ENCODE data around the gene RAD1.

RAD1 gene

GRCh38 chr5:34914671-34915138 is 599 bp downstream of the RAD1 start:
- no peak for DNase-seq

DNA sequence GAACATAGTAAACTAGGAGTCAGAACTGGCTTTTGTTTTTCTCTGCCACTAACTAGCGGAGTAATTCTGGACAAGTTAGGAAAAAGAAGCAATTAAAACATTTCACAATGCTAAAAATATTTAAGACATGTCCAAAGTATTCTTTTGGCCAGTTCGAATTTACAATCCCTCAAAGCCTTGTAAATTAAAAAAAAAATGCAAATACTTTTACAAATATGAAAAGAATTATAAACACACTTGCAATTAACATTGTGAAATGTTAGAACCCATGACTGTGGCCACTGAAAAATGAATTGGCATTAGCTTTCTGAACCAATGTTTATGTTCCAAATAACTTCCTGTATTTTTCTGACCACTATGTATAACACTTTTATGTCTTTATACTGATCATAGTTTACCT is 2.2 kb downstream of the RAD1 start:
- DNase-seq: no peak

GRCh38 chr5:34905564-34905963 is 9.7 kb downstream of the RAD1 start:
- no peak for DNase-seq

DNA sequence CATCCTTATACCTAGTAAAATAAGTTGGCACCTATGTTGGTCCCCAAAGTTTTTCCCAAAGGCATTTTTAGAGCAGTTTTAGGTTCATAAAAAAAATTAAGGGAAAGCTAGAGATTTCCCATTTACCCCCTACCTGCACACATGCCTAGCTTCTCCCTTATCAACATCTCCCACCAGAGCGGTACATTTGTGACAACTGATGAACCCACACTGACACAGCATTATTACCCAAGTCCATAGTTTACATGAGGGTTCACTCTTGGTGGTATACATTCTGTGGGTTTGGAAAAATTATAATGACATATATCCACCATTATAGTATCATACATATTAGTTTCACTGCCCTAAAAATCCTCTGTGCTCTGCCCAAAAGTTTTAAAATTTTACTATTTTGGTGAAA is 12.0 kb downstream of the RAD1 start:
- DNase-seq: no peak

DNA sequence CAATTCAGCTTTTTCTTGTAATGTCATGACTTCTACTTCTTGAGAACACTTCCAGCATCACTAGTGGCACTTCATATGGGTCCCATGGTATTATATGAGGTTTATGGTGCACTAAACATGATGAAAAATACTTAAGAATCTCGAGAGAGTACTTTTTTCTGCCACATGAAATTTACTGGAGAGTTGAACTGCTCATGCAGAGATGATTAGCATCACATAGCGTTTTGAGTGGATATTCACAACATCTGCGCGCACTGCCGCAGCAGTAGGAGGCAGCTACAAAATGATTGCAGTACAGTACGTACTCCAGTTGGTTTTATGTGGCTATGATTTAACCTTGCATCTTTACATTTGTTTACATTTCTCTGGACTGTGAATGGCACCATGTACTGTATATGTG is 14.7 kb downstream of the RAD1 start:
- DNase-seq: no peak

- no peak for DNase-seq
Observed at GRCh38 chr5:34899066-34899465, 16.2 kb downstream of the RAD1 start.

GRCh38 chr5:34898258-34898895 is 16.9 kb downstream of the RAD1 start:
- peak; percentile 29 for DNase-seq

GRCh38 chr5:34897646-34898045 is 17.7 kb downstream of the RAD1 start:
- no peak for DNase-seq

- no peak for DNase-seq
Observed at GRCh38 chr5:34895641-34896419, 19.5 kb downstream of the RAD1 start.

DNA sequence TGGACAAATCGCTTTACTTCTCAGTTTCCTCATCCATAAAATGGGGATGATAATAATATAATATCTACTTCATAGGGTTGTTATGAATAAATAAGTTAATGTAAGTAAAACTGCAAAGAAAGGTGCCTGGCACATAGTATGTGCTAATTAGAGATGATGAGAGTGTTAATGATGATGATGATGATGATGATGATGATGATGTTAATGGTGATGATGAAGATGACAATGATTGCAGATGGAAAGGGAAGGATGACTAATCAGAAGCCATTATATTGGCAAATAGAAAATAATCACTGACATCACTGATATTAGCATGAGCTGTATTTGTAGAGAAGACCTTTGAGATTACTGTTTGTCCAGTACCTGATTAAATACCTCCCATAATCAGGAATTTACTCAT is 20.6 kb downstream of the RAD1 start:
- DNase-seq: no peak

- no peak for DNase-seq
Observed at GRCh38 chr5:34892414-34892813, 22.9 kb downstream of the RAD1 start.

DNA sequence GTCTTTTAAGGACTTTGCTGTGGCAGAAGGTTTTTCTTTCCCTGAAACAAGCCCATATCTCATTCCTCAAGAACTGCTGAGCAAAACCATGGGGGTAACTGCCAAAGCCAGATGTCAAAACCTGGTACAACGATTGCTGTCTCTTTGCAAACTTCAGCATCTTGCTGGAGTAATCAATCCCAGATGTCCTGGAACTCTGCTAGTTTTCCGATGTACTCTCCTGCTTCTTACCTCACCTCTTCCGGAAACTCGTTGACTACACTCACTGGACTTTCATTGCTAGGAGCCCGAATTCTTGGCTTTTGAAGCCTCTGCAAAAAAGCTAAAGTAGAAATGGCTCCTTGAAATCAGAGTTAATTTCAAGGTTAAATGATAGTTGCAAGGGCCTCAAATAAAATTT is 23.3 kb downstream of the RAD1 start:
- no peak for DNase-seq

- DNase-seq: no peak
Observed at GRCh38 chr5:34889394-34889793, 25.9 kb downstream of the RAD1 start.

DNA sequence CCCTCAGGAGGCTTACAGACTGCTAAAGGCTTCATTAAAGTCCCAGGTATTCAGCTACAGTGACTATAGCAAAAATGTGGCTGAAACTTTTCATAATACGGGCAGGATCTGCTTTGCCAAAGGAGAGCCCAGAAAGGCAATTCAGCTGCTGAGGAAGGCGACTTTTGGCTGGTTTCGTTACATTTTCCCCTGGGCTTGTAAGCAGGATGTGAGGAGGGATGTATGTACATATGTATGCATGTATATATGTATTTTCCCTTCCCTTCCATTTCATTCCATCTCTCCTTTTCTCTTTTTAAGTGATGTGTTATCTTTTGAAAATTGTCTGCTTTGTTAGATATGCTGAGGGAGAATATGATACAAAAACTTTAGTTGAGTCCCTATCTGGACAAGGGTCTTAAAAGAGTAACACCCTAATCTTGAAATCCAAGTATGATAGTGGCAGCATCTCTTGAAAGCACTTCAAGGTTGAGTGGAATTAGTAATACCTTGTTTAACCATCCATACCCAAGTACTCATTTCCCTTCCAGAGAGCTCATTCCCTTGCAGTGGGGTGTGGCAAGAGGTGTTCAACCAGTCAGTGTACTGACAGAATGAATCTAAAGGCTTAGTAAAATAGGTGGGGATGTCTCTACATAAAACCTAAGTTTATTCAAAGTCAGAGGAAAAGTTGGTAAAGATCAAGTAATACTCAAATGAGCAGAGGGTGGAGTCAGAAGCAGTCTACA is 28.7 kb downstream of the RAD1 start:
- DNase-seq: no peak

DNA sequence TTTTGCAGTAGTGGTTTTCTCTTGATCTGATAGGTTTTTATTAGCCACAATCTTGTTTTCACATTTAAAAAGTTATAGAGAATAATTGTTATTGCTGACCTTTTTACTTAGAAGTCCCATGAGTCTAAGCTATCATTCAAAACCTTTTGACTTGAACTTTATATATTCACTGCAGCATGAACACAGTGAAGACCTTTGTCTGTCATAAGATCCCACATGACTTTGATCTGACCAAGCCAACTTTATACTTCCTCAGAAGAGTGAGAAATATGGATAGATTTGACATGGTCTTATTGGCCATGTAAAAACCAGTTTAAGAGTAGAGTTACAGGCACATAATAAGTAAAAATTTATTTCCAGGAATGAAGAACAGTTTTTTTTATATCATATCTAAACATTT is 34.1 kb downstream of the RAD1 start:
- DNase-seq: no peak

GRCh38 chr5:34876275-34876674 is 39.0 kb downstream of the RAD1 start:
- no peak for DNase-seq

DNA sequence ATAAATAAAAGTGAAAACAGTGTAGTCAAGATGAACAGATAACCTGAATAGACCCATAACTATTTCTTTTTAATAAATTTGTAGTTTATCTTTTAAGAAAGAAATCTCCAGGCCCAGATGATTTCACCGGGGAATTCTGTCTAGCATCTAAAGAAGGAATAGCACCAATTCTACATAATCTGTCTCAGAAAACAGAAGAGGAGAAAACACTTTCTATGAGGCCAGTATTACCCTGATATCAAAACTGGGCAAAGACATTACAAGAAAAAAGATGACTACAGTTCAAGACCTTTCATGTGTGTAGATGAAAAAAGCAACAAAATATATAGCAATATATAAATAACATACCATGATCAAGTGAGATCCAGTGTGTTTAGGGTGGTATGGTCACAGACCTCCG is 44.9 kb downstream of the RAD1 start:
- DNase-seq: no peak

- no peak for DNase-seq
Observed at GRCh38 chr5:34869256-34869655, 46.0 kb downstream of the RAD1 start.

GRCh38 chr5:34868791-34869190 is 46.5 kb downstream of the RAD1 start:
- no peak for DNase-seq

DNA sequence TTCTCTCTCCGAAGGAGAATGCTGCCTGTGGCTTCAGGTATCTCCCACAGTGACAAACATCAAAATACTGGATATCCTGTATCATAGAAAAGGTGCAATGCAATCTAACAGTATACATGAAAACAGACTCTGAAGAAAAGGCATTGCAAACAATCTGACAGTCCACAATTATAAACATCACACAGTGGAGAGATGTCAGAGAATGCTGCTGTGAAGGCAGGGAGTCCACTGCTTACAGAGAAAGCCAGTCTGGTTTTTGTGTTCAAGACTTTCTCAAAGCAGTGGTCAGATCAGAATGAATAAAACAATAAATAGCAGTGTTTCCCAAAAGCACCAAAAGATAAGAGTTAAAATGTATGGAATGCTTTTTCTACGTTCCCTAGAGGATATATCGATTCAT is 47.6 kb downstream of the RAD1 start:
- no peak for DNase-seq

GRCh38 chr5:34866989-34867471 is 48.3 kb downstream of the RAD1 start:
- no peak for DNase-seq

- DNase-seq: no peak
Observed at GRCh38 chr5:34865091-34865490, 50.2 kb downstream of the RAD1 start.

DNA sequence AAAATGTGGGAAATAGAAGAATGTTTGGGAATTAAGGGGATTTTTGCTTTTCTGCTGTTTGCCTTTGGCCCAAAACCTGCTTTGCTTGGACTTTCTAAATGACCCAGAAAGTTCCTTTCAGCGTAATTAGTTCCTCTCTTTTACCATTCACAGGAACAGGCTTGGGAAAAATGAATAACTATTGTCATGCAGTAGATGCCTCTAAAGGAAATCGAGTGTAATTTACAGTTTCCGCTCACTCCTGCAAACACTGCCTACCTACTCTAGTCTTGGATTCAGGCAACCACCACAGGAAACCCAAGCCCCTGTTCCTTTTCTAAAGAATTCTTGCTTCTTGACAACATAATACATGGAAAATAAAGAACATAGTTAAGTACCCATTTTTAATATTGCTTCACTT is 51.4 kb downstream of the RAD1 start:
- no peak for DNase-seq

DNA sequence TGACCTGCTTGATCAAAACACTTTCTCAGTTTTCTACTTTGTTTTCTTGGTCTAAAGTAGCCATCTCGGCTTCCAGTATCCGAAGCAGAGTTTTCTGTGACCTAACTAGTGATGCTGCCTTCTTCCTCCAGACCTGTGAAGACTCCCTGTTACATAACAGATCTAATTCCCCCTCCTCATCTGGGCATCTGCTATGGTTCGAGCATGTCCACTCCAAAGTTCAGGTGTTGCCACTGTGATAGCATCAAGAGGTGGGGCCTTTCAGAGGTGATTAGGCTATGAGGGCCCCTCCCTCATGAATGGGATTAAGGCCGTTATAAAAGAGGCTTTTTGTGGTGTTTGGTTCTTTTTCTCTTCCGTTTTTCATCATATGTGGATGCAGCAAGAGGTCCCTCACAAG is 56.1 kb downstream of the RAD1 start:
- DNase-seq: no peak
